Neutrophil (primary cell): Measurements from ENCODE around the gene STAT6.
"Not testable (repeated sequence)": the region's sequence is repeated elsewhere in the genome, so short reads cannot be mapped to it uniquely, and the experiment has no call there.

Experiments used
- H3K27ac ChIP-seq: fragments of 200-600 bp; sonication (generic); 2 replicates; pipeline ENCODE4 v1.5.1; 2016; ENCODE audit warnings: mild to moderate bottlenecking, moderate library complexity
- H3K27me3 ChIP-seq: fragments of 200-600 bp; sonication (generic); 2 replicates; pipeline ENCODE4 v1.6.0; 2016; ENCODE audit warnings: mild to moderate bottlenecking
- H3K36me3 ChIP-seq: fragments of 200-600 bp; sonication (generic); 2 replicates; pipeline ENCODE4 v1.5.1; 2017
- H3K4me1 ChIP-seq, 2 experiments: fragments of 200-600 bp in 1 of 2; sonication (generic) in 1 of 2; 1 replicate in 1 of 2; 2 replicates in 1 of 2; pipeline versions ENCODE4 v1.5.1 to v1.6.1; 2013 to 2016; ENCODE audit warnings: low read depth in 1 of 2, low read length in 1 of 2, mild to moderate bottlenecking in 1 of 2, moderate library complexity in 1 of 2; ENCODE audit not compliant: control insufficient read depth in 1 of 2, insufficient read depth in 1 of 2
- H3K4me3 ChIP-seq, 2 experiments: fragments of 200-600 bp in 1 of 2; sonication (generic) in 1 of 2; 1 replicate in 1 of 2; 2 replicates in 1 of 2; pipeline ENCODE4 v1.5.1; 2013 to 2016; ENCODE audit warnings: low read depth in 1 of 2, low read length in 1 of 2, mild to moderate bottlenecking in 1 of 2, moderate library complexity in 1 of 2
- H3K9me3 ChIP-seq: fragments of 200-600 bp; sonication (generic); 2 replicates; pipeline ENCODE4 v1.5.1; 2016
- CTCF ChIP-seq: fragments of 200-600 bp; sonication (generic); IDR thresholded peaks from 2 replicates; pipeline ENCODE4 v1.5.1; 2016; ENCODE audit warnings: antibody characterized with exemption

The STAT6 gene

GRCh38 chr12:57127101-57127725 lies 16.1 kb upstream of the STAT6 start:
- Histone ChIP-seq H3K4me1 (peaks cover 2 to 13% of the 10 kb centered on the region in 2 experiments), H3K4me3 (peak overlapping the region in 1 of 2 experiments; percentile 55), H3K27me3 (peaks cover 100% of the 10 kb centered on the region), H3K9me3 (no peaks in the 10 kb centered on the region), H3K27ac (no peak overlapping the region), H3K36me3 (no peaks in the 10 kb centered on the region)
- no peak for TF ChIP-seq CTCF

- TF ChIP-seq CTCF = no peak
- no peak overlapping the region for H3K4me3 ChIP-seq
- no peak overlapping the region for H3K27ac ChIP-seq
- H3K36me3 ChIP-seq = no peaks in the 10 kb centered on the region
- H3K27me3 ChIP-seq = peaks cover 95% of the 10 kb centered on the region
- peaks cover 2 to 13% of the 10 kb centered on the region in 2 experiments for H3K4me1 ChIP-seq
- no peaks in the 10 kb centered on the region for H3K9me3 ChIP-seq
These were observed 15.4 kb upstream of the STAT6 start for GRCh38 chr12:57126561-57126960.

GRCh38 chr12:57126061-57126460 lies 14.9 kb upstream of the STAT6 start:
- Histone ChIP-seq H3K4me3 (no peak overlapping the region), H3K36me3 (no peaks in the 10 kb centered on the region), H3K4me1 (peaks cover 2 to 13% of the 10 kb centered on the region in 2 experiments), H3K27ac (no peak overlapping the region), H3K9me3 (no peaks in the 10 kb centered on the region), H3K27me3 (peaks cover 90% of the 10 kb centered on the region)
- TF ChIP-seq CTCF = no peak

- Histone ChIP-seq H3K27me3 (peaks cover 73% of the 10 kb centered on the region), H3K4me1 (peaks cover 2 to 13% of the 10 kb centered on the region in 2 experiments), H3K27ac (no peak overlapping the region), H3K9me3 (no peaks in the 10 kb centered on the region), H3K36me3 (no peaks in the 10 kb centered on the region), H3K4me3 (no peak overlapping the region)
- TF ChIP-seq CTCF = peak; percentile 90
These were observed 13.2 kb upstream of the STAT6 start for GRCh38 chr12:57124261-57124877.

- H3K27me3 ChIP-seq = peaks cover 67% of the 10 kb centered on the region
These were observed 12.7 kb upstream of the STAT6 start for GRCh38 chr12:57123813-57124212.

GRCh38 chr12:57120718-57121117 lies 9.6 kb upstream of the STAT6 start:
- not testable (repeated sequence) for H3K4me3 ChIP-seq, H3K27ac ChIP-seq, H3K9me3 ChIP-seq, H3K4me1 ChIP-seq, H3K36me3 ChIP-seq
- peaks cover 62% of the 10 kb centered on the region for H3K27me3 ChIP-seq

More at GRCh38 chr12:57123813-57124212, 12.7 kb upstream of the STAT6 start:
- H3K9me3 ChIP-seq = no peaks in the 10 kb centered on the region
- no peak overlapping the region for H3K4me3 ChIP-seq
- peaks cover 2 to 13% of the 10 kb centered on the region in 2 experiments for H3K4me1 ChIP-seq
- TF ChIP-seq CTCF = no peak
- no peak overlapping the region for H3K27ac ChIP-seq
- no peaks in the 10 kb centered on the region for H3K36me3 ChIP-seq
